Lower leg skin (tissue), 3 donors: ENCODE measurements around the gene C11orf98.

Experiments
- POLR2A ChIP-seq, 2 donors: fragments of 450-650 bp; IDR thresholded peaks; one replicate each; pipeline ENCODE4 v1.6.1; 2016 to 2017; ENCODE audit warnings: antibody characterized with exemption in 2 of 2, mild to moderate bottlenecking in 1 of 2, moderate library complexity in 1 of 2
- TF ChIP-seq, protein P1 (sequence below), 3 donors: fragments of 450-650 bp; IDR thresholded peaks; one replicate each; pipeline ENCODE4 v1.5.1; 2016; ENCODE audit warnings: antibody characterized with exemption in 3 of 3, mild to moderate bottlenecking in 3 of 3, moderate library complexity in 2 of 3

DNA sequence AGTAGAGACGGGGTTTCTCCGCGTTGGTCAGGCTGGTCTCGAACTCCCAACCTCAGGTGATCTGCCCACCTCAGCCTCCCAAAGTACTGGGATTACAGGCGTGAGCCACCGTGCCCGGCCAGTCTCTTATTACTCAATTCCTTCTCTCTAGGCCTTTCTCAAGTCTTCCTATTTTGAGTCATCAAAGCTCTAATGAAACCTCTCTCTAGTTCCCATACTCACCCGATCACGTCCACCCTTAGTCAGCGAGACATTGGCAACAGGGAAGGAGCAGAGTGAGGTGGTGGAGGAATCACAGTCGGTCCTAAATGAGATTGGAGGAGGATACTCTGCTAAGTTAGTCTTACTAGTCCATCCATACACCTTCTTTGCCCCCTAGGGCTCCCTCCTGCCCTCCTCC lies 37.2 kb upstream of the C11orf98 start:
- TF ChIP-seq, protein P1, sequence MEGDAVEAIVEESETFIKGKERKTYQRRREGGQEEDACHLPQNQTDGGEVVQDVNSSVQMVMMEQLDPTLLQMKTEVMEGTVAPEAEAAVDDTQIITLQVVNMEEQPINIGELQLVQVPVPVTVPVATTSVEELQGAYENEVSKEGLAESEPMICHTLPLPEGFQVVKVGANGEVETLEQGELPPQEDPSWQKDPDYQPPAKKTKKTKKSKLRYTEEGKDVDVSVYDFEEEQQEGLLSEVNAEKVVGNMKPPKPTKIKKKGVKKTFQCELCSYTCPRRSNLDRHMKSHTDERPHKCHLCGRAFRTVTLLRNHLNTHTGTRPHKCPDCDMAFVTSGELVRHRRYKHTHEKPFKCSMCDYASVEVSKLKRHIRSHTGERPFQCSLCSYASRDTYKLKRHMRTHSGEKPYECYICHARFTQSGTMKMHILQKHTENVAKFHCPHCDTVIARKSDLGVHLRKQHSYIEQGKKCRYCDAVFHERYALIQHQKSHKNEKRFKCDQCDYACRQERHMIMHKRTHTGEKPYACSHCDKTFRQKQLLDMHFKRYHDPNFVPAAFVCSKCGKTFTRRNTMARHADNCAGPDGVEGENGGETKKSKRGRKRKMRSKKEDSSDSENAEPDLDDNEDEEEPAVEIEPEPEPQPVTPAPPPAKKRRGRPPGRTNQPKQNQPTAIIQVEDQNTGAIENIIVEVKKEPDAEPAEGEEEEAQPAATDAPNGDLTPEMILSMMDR (IDR thresholded peaks at IDR 0.05), result no peak
- TF ChIP-seq POLR2A (IDR thresholded peaks at IDR 0.05), result no peak
